ENCODE data around the gene SLC39A11.
"Not testable (repeated sequence)": the region's sequence is repeated elsewhere in the genome, so short reads cannot be mapped to it uniquely, and the experiment has no call there.

Gene SLC39A11

DNA sequence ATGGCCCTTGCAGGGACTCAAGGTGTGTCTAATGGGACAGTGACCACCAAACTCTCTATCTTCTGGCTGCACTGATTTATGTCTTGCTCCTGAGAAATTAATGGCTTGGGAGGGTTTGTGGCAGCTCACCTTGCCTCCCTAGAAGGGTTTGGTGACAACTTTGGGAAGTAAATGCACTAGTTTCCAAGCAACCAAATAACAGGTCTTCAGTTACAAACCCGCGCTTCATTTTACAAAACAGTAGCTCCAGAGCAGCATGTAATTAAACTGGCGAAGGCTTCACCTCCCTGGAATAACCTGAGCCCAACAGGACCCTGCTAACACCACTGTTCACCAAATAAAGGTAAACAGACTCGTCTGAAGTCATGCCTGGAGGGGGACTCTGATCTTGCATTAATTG is 318.3 kb downstream of the SLC39A11 start:
- H3K36me3 ChIP-seq (ENCODE audit: control insufficient read depth in 2 of 2, insufficient read depth in 2 of 2, low read length in 2 of 2) = no peaks in the 10 kb centered on the region
- no peak overlapping the region for H3K4me3 ChIP-seq (ENCODE audit: low read length in 2 of 2)
- H3K9ac ChIP-seq (ENCODE audit: low read depth in 1 of 2, low read length in 2 of 2) = no peak overlapping the region
- no peak overlapping the region for H3K27ac ChIP-seq (ENCODE audit: low read depth in 2 of 2, low read length in 2 of 2)
- H3K27me3 ChIP-seq (ENCODE audit: control insufficient read depth in 2 of 2, insufficient read depth in 2 of 2, low read length in 2 of 2) = no peaks in the 10 kb centered on the region
- no peaks in the 10 kb centered on the region for H3K9me3 ChIP-seq (ENCODE audit: control insufficient read depth in 2 of 2, low read length in 2 of 2)
- H3K4me1 ChIP-seq (ENCODE audit: control insufficient read depth in 2 of 2, insufficient read depth in 2 of 2, low read length in 2 of 2) = no peaks in the 10 kb centered on the region

DNA sequence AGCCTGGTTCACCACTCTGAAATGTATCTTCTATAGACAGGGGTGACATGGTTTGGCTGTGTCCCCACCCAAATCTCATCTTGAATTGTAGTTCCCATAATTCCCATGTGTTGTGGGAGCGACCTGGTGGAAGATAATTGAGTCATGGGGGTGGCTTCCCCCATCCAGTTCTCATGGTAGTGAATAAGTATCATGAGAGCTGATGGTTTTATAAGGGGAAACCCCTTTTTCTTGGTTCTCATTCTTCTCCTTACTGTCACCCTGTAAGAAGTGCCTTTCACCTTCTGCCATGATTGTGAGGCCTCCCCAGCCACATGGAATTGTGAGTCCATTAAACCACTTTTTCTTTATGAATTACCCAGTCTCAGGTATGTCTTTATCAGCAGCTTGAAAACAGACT is 319.3 kb downstream of the SLC39A11 start:
- not testable (repeated sequence) for H3K4me1 ChIP-seq (ENCODE audit: control insufficient read depth in 2 of 2, insufficient read depth in 2 of 2, low read length in 2 of 2); H3K27me3 ChIP-seq (ENCODE audit: control insufficient read depth in 2 of 2, insufficient read depth in 2 of 2, low read length in 2 of 2); H3K9me3 ChIP-seq (ENCODE audit: control insufficient read depth in 2 of 2, low read length in 2 of 2); H3K36me3 ChIP-seq (ENCODE audit: control insufficient read depth in 2 of 2, insufficient read depth in 2 of 2, low read length in 2 of 2); H3K9ac ChIP-seq (ENCODE audit: low read depth in 1 of 2, low read length in 2 of 2); H3K4me3 ChIP-seq (ENCODE audit: low read length in 2 of 2); H3K27ac ChIP-seq (ENCODE audit: low read depth in 2 of 2, low read length in 2 of 2)

DNA sequence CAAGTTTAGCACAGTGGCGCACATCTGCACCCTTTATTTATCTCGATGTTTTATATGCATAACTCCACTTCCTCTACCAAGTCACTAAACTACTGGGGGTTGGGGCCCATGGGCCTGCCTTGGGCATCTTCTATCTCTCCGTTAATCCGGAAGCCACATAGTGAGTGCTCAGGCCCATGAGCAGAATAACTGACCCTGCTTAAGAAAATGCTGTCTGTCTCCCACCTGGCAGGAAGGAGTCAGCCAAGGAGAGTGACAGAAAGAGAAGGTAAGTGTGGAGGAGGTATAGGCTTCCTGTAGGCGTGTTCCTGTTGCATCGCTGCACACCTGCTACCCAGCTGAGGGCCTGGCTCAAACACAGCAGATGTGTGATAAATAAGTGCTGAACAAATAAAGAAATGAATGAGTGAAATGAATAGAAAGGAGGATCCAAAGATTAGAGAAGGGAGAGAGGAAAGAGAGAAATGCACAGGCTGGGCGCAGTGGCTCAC is 320.1 kb downstream of the SLC39A11 start:
- H3K36me3 ChIP-seq (ENCODE audit: control insufficient read depth in 2 of 2, insufficient read depth in 2 of 2, low read length in 2 of 2) = no peaks in the 10 kb centered on the region
- no peaks in the 10 kb centered on the region for H3K4me1 ChIP-seq (ENCODE audit: control insufficient read depth in 2 of 2, insufficient read depth in 2 of 2, low read length in 2 of 2)
- no peak overlapping the region for H3K9ac ChIP-seq (ENCODE audit: low read depth in 1 of 2, low read length in 2 of 2)

DNA sequence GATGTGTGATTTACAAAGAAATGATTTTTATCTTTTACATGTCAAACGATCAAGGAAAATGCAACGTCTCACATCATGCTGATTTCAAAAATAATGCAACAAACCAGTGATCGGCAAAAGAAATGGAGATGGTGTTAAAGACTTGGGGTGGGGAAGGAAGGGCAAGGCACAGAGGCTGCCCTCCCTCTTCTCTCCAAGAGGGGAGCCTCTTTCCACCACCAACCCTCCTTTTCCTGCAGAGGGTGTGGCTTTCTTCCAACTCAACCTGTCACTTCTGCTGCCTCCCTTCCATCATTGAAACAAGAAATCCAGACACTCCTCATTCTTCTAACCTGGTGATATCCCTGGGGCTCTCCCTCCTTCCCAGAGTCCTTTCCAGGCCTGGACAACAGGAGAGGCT is 320.8 kb downstream of the SLC39A11 start:
- no peak overlapping the region for H3K9ac ChIP-seq (ENCODE audit: low read depth in 1 of 2, low read length in 2 of 2)
- no peaks in the 10 kb centered on the region for H3K4me1 ChIP-seq (ENCODE audit: control insufficient read depth in 2 of 2, insufficient read depth in 2 of 2, low read length in 2 of 2)
- H3K27me3 ChIP-seq (ENCODE audit: control insufficient read depth in 2 of 2, insufficient read depth in 2 of 2, low read length in 2 of 2) = no peaks in the 10 kb centered on the region
- no peaks in the 10 kb centered on the region for H3K36me3 ChIP-seq (ENCODE audit: control insufficient read depth in 2 of 2, insufficient read depth in 2 of 2, low read length in 2 of 2)
- H3K9me3 ChIP-seq (ENCODE audit: control insufficient read depth in 2 of 2, low read length in 2 of 2) = no peaks in the 10 kb centered on the region
- no peak overlapping the region for H3K27ac ChIP-seq (ENCODE audit: low read depth in 2 of 2, low read length in 2 of 2)
- no peak overlapping the region for H3K4me3 ChIP-seq (ENCODE audit: low read length in 2 of 2)

More for the DNA sequence above, 320.1 kb downstream of the SLC39A11 start:
- Histone ChIP-seq H3K9me3 (ENCODE audit: control insufficient read depth in 2 of 2, low read length in 2 of 2) (no peaks in the 10 kb centered on the region), H3K4me3 (ENCODE audit: low read length in 2 of 2) (no peak overlapping the region), H3K27ac (ENCODE audit: low read depth in 2 of 2, low read length in 2 of 2) (no peak overlapping the region), H3K27me3 (ENCODE audit: control insufficient read depth in 2 of 2, insufficient read depth in 2 of 2, low read length in 2 of 2) (no peaks in the 10 kb centered on the region)

DNA sequence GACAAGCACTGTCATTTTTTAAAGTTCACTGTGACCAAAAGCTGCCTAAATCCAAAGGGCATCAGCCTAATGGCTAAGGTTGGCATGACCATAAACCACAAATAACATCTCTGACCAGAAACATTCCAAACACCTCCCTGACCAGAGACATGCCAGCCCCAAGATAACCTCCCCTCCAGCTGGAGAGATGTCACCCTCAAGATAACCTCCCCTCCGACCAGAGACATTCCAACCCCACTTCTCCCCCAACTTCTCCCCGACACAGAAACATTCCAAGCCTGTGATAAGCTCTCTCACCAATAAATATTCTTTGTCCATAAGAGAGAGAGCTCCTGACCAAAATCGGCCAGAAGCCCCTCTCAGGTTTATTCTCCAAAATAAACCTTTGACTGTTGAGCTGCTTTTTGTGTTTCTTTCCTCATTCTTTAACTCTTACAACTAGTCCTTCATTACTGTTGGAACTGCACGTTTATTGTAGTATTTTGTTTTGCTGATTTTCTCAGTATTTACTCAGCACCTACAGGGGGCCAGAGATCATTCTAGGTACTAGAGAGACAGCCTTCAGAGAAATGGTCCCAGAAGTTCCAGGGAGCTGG is 325.6 kb downstream of the SLC39A11 start:
- Histone ChIP-seq H3K27ac (ENCODE audit: low read depth in 2 of 2, low read length in 2 of 2) (no peak overlapping the region), H3K9me3 (ENCODE audit: control insufficient read depth in 2 of 2, low read length in 2 of 2) (no peaks in the 10 kb centered on the region), H3K4me3 (ENCODE audit: low read length in 2 of 2) (no peak overlapping the region), H3K27me3 (ENCODE audit: control insufficient read depth in 2 of 2, insufficient read depth in 2 of 2, low read length in 2 of 2) (no peaks in the 10 kb centered on the region), H3K9ac (ENCODE audit: low read depth in 1 of 2, low read length in 2 of 2) (no peak overlapping the region), H3K4me1 (ENCODE audit: control insufficient read depth in 2 of 2, insufficient read depth in 2 of 2, low read length in 2 of 2) (no peaks in the 10 kb centered on the region), H3K36me3 (ENCODE audit: control insufficient read depth in 2 of 2, insufficient read depth in 2 of 2, low read length in 2 of 2) (no peaks in the 10 kb centered on the region)

DNA sequence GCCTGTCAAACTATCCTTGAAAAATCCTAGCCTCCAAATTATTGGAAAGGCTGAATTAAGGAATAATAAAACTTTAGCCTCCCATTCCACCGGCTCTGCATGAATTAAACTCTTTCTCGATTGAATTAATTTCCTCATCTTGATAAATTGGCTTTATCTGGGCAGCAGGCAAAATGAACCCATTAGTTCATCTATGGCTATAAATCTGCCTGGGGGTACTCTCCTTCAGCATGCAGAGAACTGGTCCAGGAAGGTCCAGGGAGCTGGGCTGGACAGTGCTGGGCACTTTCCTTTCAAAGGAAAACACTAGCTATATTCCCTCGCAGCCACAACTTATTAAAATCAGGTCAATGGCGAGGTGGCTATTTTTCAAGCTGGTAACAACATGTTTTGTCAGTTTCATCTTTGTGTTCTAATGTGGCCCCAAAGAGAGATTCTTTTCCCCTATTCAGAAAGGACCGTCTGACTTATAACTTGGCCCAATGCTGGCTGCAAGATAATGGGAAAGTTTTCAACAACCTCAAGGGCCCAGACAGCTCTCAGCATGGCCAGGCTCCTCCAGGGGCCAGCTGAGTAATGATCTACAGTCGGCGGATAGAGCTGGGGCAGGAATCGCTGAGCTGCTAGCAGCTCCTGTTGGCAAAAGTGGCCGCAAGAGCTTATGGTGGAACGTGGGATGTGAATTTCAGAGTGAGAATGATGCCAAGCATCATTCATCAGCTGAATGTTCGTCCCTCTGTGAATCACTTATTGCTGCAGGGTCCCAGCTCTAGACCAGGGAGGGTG is 326.9 kb downstream of the SLC39A11 start:
- H3K4me1 ChIP-seq (ENCODE audit: control insufficient read depth in 2 of 2, insufficient read depth in 2 of 2, low read length in 2 of 2) = no peaks in the 10 kb centered on the region
- H3K27me3 ChIP-seq (ENCODE audit: control insufficient read depth in 2 of 2, insufficient read depth in 2 of 2, low read length in 2 of 2) = no peaks in the 10 kb centered on the region
- no peak overlapping the region for H3K4me3 ChIP-seq (ENCODE audit: low read length in 2 of 2)
- no peak overlapping the region for H3K9ac ChIP-seq (ENCODE audit: low read depth in 1 of 2, low read length in 2 of 2)
- no peaks in the 10 kb centered on the region for H3K9me3 ChIP-seq (ENCODE audit: control insufficient read depth in 2 of 2, low read length in 2 of 2)
- H3K36me3 ChIP-seq (ENCODE audit: control insufficient read depth in 2 of 2, insufficient read depth in 2 of 2, low read length in 2 of 2) = no peaks in the 10 kb centered on the region
- H3K27ac ChIP-seq (ENCODE audit: low read depth in 2 of 2, low read length in 2 of 2) = no peak overlapping the region

DNA sequence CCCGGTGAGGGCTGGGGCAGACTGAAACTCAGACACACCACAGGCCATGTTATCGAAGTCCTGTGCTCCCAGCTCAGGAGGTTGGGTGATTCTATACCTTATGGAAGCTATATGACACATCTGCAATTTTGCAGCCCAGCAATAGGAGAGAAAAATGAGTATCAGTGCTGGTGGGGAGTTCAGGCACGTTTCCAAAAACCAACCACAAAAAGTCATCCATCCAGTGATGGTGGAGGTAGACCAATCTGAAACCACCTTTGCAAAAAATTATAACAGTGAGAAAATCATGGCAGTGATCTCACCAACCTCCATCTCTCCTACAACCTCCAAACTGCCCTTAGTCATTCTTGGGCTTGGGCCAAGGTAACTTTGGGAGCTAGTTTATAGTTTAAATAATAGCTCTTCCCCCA is 327.9 kb downstream of the SLC39A11 start:
- no peaks in the 10 kb centered on the region for H3K4me1 ChIP-seq (ENCODE audit: control insufficient read depth in 2 of 2, insufficient read depth in 2 of 2, low read length in 2 of 2)
- no peaks in the 10 kb centered on the region for H3K9me3 ChIP-seq (ENCODE audit: control insufficient read depth in 2 of 2, low read length in 2 of 2)
- no peak overlapping the region for H3K4me3 ChIP-seq (ENCODE audit: low read length in 2 of 2)
- no peaks in the 10 kb centered on the region for H3K36me3 ChIP-seq (ENCODE audit: control insufficient read depth in 2 of 2, insufficient read depth in 2 of 2, low read length in 2 of 2)
- H3K27ac ChIP-seq (ENCODE audit: low read depth in 2 of 2, low read length in 2 of 2) = no peak overlapping the region
- no peak overlapping the region for H3K9ac ChIP-seq (ENCODE audit: low read depth in 1 of 2, low read length in 2 of 2)
- no peaks in the 10 kb centered on the region for H3K27me3 ChIP-seq (ENCODE audit: control insufficient read depth in 2 of 2, insufficient read depth in 2 of 2, low read length in 2 of 2)

DNA sequence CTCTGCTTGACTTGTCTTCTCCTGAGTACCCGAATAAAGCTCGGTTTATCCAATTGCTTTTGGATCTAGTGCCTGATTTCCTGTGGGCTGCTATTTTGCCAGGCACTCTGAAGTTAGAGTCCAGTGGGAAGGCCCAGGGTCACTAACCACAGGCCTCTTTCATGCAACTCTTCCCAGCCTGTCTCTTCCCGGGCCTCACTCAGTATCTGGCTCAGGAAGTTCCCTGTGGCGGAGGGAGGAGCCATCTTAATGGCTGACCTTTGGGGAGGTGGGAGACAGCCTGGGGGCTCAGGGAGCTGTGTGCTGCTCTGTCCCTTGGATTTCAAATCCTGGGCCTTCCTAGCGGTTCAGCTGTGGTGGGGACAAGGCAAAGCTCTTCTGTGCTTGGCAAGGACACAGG is 328.5 kb downstream of the SLC39A11 start:
- H3K27ac ChIP-seq (ENCODE audit: low read depth in 2 of 2, low read length in 2 of 2) = no peak overlapping the region
- H3K9me3 ChIP-seq (ENCODE audit: control insufficient read depth in 2 of 2, low read length in 2 of 2) = no peaks in the 10 kb centered on the region
- no peak overlapping the region for H3K9ac ChIP-seq (ENCODE audit: low read depth in 1 of 2, low read length in 2 of 2)
- no peaks in the 10 kb centered on the region for H3K27me3 ChIP-seq (ENCODE audit: control insufficient read depth in 2 of 2, insufficient read depth in 2 of 2, low read length in 2 of 2)
- no peaks in the 10 kb centered on the region for H3K36me3 ChIP-seq (ENCODE audit: control insufficient read depth in 2 of 2, insufficient read depth in 2 of 2, low read length in 2 of 2)
- H3K4me3 ChIP-seq (ENCODE audit: low read length in 2 of 2) = no peak overlapping the region
- no peaks in the 10 kb centered on the region for H3K4me1 ChIP-seq (ENCODE audit: control insufficient read depth in 2 of 2, insufficient read depth in 2 of 2, low read length in 2 of 2)

DNA sequence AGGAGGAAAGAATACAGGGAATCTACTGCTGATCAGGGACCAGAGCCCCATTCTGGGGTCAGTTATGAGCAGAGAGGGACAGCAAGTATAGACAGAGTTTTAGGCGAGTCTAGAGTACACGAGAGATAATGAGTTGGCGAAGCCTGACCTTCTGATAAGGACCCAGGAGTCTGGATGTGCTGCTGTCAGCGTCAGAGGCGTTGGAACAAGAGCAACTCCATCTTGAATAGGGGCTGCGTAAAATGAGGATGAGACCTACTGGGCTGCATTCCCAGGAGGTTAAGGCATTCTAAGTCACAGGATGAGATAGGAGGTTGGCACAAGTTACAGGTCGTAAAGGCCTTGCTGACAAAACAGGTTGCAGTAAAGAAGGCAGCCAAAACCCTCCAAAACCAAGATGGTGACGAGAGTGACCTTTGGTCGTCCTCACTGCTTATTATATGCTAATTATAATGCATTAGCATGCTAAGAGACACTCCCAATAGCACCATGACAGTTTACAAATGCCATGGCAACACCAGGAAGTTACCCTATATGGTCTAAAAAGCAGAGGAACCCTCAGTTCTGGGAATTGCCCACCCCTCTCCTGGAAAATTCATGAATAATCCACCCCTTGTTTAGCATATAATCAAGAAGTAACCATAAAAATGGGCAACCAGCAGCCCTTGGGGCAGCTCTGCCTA is 330.5 kb downstream of the SLC39A11 start:
- H3K4me3 ChIP-seq (ENCODE audit: low read length in 2 of 2); H3K4me1 ChIP-seq (ENCODE audit: control insufficient read depth in 2 of 2, insufficient read depth in 2 of 2, low read length in 2 of 2); H3K27me3 ChIP-seq (ENCODE audit: control insufficient read depth in 2 of 2, insufficient read depth in 2 of 2, low read length in 2 of 2); H3K9ac ChIP-seq (ENCODE audit: low read depth in 1 of 2, low read length in 2 of 2); H3K9me3 ChIP-seq (ENCODE audit: control insufficient read depth in 2 of 2, low read length in 2 of 2); H3K27ac ChIP-seq (ENCODE audit: low read depth in 2 of 2, low read length in 2 of 2); H3K36me3 ChIP-seq (ENCODE audit: control insufficient read depth in 2 of 2, insufficient read depth in 2 of 2, low read length in 2 of 2): not testable (repeated sequence)

DNA sequence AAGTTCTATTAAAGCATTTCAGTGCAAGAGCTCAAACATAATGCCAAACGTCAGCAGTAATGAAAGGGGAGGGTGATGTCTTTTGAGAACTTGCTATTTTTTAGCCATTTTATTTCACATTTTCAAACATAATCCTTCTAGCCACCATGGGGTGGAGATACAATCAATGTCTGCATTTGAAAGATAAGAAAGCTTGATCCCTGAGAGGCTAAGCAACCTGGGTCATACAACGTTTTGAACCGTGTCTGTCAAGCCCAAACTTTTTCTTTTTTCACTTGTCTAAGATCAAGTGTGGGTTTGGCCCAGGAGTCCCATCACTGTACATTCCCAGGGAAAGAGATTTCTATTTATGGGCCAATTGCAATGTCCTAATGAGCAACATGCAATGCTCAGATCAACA is 331.1 kb downstream of the SLC39A11 start:
- Histone ChIP-seq H3K27me3 (ENCODE audit: control insufficient read depth in 2 of 2, insufficient read depth in 2 of 2, low read length in 2 of 2) (no peaks in the 10 kb centered on the region), H3K4me3 (ENCODE audit: low read length in 2 of 2) (no peak overlapping the region), H3K27ac (ENCODE audit: low read depth in 2 of 2, low read length in 2 of 2) (no peak overlapping the region), H3K36me3 (ENCODE audit: control insufficient read depth in 2 of 2, insufficient read depth in 2 of 2, low read length in 2 of 2) (no peaks in the 10 kb centered on the region), H3K9me3 (ENCODE audit: control insufficient read depth in 2 of 2, low read length in 2 of 2) (no peaks in the 10 kb centered on the region), H3K4me1 (ENCODE audit: control insufficient read depth in 2 of 2, insufficient read depth in 2 of 2, low read length in 2 of 2) (no peaks in the 10 kb centered on the region), H3K9ac (ENCODE audit: low read depth in 1 of 2, low read length in 2 of 2) (no peak overlapping the region)

Data from mucosa of rectum (tissue), 2 donors.